ENCODE data around the gene MARCHF9.

The MARCHF9 gene

DNA sequence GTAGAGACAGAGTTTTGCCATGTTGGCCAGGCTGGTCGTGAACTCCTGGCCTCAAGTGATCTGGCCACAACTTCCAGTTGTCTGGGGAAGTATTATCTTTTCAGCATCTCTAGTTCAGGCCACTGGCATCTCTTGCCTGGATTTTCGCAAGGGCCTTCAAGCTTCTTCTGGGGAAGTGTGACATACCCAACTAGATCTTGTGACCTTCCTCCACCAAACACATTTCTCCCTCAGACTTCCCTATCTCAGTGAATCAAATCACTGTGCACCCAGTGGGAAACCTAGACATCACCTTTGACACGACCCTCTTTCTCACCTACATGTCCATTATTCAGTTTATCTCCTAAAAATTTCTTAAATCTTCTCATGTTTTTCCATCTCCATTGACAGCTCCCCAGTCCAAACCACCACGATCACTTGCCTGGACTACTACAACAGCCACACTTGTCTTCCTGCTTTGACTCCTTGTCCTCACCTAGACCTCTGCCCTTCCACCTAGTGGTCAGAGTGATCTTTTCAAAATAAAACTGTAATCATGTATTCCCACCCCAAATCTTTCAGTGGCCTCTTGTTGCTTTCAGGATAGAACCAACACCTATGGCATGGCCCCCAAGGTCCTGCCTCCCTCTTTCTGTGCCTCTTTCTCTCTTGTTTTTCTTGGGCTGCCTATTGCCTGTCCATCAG is 20.8 kb downstream of the MARCHF9 start:
- TF ChIP-seq GATA3 (IDR thresholded peaks at IDR 0.05; ENCODE audit: low read depth, low read length) (no peak), GATA2 (IDR thresholded peaks at IDR 0.05; ENCODE audit: low read depth, low read length) (no peak)

DNA sequence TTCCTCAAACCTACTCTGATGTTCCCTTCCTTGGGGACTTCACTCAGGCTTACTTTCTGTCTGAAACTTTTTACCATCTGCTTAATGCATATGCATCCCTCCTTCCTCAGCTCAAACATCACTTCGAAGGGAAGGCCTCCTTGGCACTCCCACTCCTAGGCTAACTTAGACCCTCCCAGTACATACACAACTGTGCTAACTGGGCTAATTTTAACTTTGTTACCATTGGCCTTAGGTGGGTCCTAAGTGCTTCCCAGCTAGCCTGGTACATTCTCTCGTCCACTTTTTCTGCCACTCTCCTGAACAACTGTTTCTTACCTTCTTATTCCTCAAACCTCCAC is 21.3 kb downstream of the MARCHF9 start:
- no peak for TF ChIP-seq GATA2 (IDR thresholded peaks at IDR 0.05; ENCODE audit: low read depth, low read length)

- TF ChIP-seq GATA3 (IDR thresholded peaks at IDR 0.05; ENCODE audit: low read depth, low read length) (no peak), GATA2 (IDR thresholded peaks at IDR 0.05; ENCODE audit: low read depth, low read length) (no peak)
Measured at GRCh38 chr12:57777367-57777766, 22.5 kb downstream of the MARCHF9 start.

DNA sequence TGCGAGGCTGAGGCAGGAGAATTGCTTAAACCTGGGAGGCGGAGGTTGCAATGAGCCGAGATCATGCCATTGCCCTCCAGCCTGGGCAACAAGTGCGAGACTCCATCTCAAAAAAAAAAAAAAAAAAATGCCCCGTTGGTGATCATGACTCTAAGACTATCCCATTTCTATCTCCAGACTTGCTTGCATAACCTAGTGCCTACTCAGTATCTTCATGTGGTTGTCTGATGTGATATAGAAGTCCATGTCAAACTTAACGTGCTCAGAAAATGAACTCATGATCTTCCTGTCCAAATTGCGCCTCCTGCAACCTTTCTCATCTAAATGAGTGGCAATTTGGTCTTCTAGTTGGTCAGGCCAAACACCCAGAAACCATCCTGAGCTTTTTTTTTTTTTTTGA is 23.0 kb downstream of the MARCHF9 start:
- TF ChIP-seq GATA3 (IDR thresholded peaks at IDR 0.05; ENCODE audit: low read depth, low read length) (no peak), GATA2 (IDR thresholded peaks at IDR 0.05; ENCODE audit: low read depth, low read length) (no peak)

DNA sequence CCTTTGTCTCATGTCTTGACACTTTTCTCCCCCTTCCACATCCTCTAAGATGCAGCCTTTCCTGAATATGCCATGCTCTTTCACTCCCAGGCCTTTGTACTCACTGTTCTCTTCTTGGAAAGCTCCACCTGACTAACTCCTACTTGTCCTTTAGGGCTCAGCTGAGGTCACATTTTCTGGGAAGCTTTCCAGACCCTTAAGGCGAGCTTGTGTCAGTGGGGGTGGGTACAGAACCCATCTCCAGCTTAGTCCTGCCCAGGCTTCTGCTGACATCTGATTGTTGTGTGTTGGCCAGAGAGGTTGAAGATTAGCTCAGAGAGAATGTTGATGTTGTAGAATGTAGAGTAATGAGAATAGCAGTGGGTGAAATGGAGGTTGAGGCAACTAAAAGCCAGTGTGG is 24.8 kb downstream of the MARCHF9 start:
- no peak for TF ChIP-seq GATA2 (IDR thresholded peaks at IDR 0.05; ENCODE audit: low read depth, low read length)
- no peak for TF ChIP-seq GATA3 (IDR thresholded peaks at IDR 0.05; ENCODE audit: low read depth, low read length)

GRCh38 chr12:57780284-57780897 is 25.5 kb downstream of the MARCHF9 start:
- no peak for TF ChIP-seq GATA3 (IDR thresholded peaks at IDR 0.05; ENCODE audit: low read depth, low read length)
- no peak for TF ChIP-seq GATA2 (IDR thresholded peaks at IDR 0.05; ENCODE audit: low read depth, low read length)

GRCh38 chr12:57781244-57781643 is 26.3 kb downstream of the MARCHF9 start:
- TF ChIP-seq GATA3 (IDR thresholded peaks at IDR 0.05; ENCODE audit: low read depth, low read length) (no peak), GATA2 (IDR thresholded peaks at IDR 0.05; ENCODE audit: low read depth, low read length) (no peak)

DNA sequence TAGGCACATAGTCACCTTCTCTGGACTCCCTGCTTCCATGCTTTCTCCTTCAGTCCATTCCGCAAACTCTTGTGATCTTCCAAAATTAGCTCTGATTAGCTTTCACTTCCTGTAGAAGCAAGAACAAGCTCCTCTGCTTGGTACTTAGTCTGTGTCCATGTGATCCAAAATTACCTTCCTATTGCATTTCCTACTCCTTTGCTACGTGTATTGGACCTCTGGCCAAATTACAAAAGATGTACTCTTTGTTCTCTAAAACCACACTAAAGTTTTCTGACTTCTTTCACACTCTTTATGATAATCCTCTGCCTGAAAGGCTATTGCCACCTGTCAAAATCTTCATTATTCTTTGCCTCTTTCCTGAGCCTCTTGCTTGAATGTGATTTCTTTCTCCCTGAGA is 26.9 kb downstream of the MARCHF9 start:
- TF ChIP-seq GATA3 (IDR thresholded peaks at IDR 0.05; ENCODE audit: low read depth, low read length), result no peak
- no peak for TF ChIP-seq GATA2 (IDR thresholded peaks at IDR 0.05; ENCODE audit: low read depth, low read length)

GRCh38 chr12:57782243-57782607 is 27.3 kb downstream of the MARCHF9 start:
- TF ChIP-seq GATA3 (IDR thresholded peaks at IDR 0.05; ENCODE audit: low read depth, low read length) (no peak), GATA2 (IDR thresholded peaks at IDR 0.05; ENCODE audit: low read depth, low read length) (no peak)

- TF ChIP-seq GATA3 (IDR thresholded peaks at IDR 0.05; ENCODE audit: low read depth, low read length), result no peak
- TF ChIP-seq GATA2 (IDR thresholded peaks at IDR 0.05; ENCODE audit: low read depth, low read length), result peak; percentile 46; the same call in 1 of the 2 replicates
Measured at GRCh38 chr12:57782608-57783465, 27.9 kb downstream of the MARCHF9 start, which contains the start of gene TSFM. TSFM (plus strand) TSS chr12:57782787; CDS start chr12:57782802, 15 bp downstream.

- TF ChIP-seq GATA3 (IDR thresholded peaks at IDR 0.05; ENCODE audit: low read depth, low read length), result no peak
- TF ChIP-seq GATA2 (IDR thresholded peaks at IDR 0.05; ENCODE audit: low read depth, low read length), result no peak
Measured at GRCh38 chr12:57783466-57783801, 28.5 kb downstream of the MARCHF9 start.

GRCh38 chr12:57783861-57784260 is 29.0 kb downstream of the MARCHF9 start:
- TF ChIP-seq GATA2 (IDR thresholded peaks at IDR 0.05; ENCODE audit: low read depth, low read length) (no peak), GATA3 (IDR thresholded peaks at IDR 0.05; ENCODE audit: low read depth, low read length) (no peak)

DNA sequence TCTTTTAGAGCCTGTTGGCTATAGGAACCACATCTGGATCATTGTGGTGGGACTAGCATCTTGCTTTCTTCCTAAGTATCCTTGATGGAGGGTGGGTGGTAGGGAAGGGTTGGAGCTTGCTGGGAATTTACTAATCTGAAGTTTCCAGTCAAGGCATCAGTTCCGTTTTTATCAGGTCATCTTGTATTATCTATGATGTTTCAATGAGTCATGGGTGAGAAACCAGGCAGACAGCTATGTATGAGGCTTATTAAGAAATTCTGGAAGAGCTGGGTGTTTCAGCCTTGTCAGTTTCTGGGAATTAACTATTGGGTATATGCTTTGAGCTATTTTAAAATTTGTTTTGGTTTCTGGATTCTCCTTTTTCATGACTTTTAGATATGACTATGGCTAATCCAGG is 39.0 kb downstream of the MARCHF9 start:
- no peak for TF ChIP-seq GATA2 (IDR thresholded peaks at IDR 0.05; ENCODE audit: low read depth, low read length)
- TF ChIP-seq GATA3 (IDR thresholded peaks at IDR 0.05; ENCODE audit: low read depth, low read length), result no peak

DNA sequence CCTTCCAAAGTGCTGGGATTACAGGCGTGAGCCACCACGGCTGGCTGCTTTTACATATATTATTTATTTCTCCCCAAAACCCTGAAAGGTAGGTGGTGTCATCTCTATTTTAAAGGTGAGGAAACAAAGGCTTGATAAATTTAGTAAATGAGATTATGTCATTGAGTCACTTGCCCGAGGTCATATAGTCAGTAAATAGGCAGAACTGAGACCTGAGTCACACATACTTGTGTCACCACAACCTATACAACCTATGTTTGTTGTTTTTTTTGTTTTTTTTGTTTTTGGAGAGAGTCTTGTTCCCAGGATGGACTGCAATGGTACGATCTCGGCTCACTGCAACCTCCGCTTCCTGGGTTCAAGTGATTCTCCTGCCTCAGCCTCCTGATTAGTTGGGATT is 40.5 kb downstream of the MARCHF9 start:
- no peak for TF ChIP-seq GATA3 (IDR thresholded peaks at IDR 0.05; ENCODE audit: low read depth, low read length)
- TF ChIP-seq GATA2 (IDR thresholded peaks at IDR 0.05; ENCODE audit: low read depth, low read length), result no peak

DNA sequence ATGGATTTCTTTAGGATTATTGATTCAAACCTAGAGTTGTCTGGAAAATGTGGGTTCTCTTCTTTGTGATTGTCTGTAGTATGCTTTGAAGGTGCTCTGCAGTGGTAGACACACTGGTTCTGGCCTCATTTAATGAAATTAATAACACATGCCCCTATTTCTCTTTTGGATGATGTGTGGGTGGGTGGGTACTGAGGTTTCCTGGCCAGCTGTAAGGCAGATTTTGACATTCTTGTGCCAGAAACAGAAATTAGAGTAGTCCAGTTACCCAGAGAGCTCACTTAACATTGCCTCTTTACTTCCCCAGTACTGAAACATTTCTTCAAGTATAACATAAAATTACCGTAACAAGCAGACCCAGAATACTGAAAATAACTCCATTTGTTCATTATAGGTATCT is 42.1 kb downstream of the MARCHF9 start:
- no peak for TF ChIP-seq GATA3 (IDR thresholded peaks at IDR 0.05; ENCODE audit: low read depth, low read length)
- TF ChIP-seq GATA2 (IDR thresholded peaks at IDR 0.05; ENCODE audit: low read depth, low read length), result no peak
